GM19238 (cell line): Measurements from ENCODE around the gene ARL6IP6.

Source experiments
- DNase-seq: peaks from one replicate; pipeline ENCODE4 v3.0.0; 2011; ENCODE audit warnings: low spot score; ENCODE audit not compliant: insufficient read length

ARL6IP6 gene

DNA sequence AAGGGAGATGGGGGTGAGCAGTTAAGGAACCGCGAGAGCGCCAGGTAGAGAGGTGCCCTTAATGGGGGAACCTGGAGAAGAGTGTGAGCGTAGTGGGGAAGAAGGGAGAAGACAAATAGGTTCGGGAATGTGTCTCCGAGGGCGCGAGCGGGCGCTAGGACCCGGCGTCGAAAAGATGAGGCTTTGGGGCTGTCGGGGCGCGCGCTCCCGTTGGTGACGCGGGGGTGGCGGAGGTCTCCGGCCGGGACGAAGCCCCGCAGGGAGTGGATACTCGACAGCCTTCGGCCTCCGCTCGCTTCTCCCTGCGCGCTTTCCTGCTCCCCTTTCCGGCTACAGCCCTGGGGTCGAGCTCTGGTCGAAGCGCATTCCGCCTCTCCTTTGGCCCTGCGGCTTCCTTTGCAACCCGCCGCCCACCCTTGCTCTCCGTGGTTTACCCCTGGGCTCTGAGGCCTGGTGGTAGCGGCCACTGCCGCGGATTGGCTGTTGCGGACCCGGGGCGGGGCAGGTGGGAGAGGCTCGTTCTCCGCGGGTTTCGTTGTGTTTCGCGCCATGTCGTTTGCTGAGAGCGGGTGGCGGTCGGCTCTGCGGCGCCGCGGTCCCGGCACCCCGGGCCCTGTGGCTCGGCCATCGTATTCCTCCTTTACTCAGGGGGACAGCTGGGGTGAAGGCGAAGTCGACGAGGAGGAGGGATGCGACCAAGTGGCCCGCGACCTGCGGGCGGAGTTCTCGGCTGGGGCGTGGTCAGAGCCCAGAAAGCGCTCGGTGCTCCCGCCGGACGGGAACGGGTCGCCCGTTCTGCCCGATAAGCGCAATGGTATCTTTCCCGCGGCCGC, at the start of gene ARL6IP6:
TSS of gene ARL6IP6 (plus strand) at position 545 of the 833 bp plus-strand sequence. CDS start at position 550, 5 bp downstream.
- peak; percentile 61 for DNase-seq

- DNase-seq: no peak
Observed at GRCh38 chr2:152674334-152674733, 44.1 kb upstream of the ARL6IP6 start.

GRCh38 chr2:152676461-152676860, 42.0 kb upstream of the ARL6IP6 start:
- DNase-seq: no peak

DNA sequence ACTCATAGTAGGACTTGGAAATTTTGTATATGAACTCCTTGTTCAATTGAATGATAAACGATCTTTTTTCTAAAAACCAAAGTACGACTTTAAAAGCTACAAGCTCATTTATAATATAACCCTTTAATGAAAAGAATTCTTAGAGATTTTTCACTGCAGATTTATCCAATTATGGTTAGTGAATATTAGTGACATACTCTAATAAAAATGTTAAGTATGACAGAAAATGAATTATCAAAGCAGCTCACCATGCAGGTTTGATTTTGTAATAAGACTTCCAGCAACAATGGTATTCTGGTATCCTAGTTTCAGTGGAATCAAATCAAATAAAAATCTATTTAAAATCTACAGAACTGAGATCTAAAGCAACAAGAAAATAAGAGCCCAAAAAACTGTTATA, 39.6 kb upstream of the ARL6IP6 start:
- no peak for DNase-seq

- DNase-seq: no peak
Observed at GRCh38 chr2:152682663-152683062, 35.8 kb upstream of the ARL6IP6 start.

DNA sequence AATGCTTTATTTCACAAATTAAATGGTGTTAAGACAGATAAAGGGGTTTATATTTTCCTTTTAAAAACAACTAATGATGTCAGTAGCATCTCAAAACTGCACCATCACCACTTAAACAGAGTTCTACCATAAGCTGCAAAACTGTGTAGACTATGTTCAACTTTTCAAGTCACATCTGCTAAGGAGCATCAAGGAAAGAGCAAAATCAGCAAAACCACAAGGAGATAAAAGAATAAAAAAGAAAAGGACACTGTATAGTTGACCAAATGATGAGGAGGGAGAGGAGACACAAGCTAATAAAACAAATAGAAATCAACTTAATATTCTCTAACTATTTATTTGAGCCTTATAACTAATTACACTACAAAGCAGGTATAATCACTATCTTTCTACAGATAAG, 35.0 kb upstream of the ARL6IP6 start:
- no peak for DNase-seq

DNA sequence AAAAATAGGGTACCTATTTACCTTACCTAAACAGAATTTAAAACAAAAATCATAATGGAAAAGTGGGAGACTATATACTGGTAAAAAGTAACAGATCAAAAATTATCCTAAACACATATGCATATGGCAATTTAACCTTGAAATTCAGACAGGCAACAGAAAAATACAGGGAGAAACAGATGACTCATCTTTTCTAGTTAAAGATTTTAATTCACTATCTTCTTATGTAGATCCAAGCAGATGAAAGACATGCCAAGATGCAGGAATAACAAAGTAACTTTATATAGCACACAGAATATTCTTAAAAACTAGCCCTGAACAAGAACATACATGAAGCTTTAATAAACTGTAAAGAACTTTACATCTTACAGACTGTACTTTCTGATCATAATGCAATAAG, 32.1 kb upstream of the ARL6IP6 start:
- no peak for DNase-seq

DNA sequence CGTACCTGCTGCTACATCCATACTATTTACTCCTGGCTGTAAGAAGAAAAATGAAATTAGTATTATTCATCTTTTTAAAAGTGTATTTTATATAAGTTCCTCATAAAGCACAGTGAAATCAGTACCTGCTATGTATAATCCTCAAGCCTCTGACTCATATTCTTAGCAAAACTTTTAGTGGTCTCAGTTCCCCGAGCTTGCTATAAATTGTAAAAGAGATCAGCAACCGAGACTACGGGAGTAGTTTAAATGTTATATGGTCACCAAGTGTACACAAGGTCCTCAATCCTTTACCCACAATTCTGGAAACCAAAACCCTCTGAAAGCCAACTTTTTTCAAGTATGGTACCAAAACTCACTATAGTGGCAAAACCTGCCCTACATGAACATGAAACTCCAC, 25.4 kb upstream of the ARL6IP6 start:
- DNase-seq: peak; percentile 3

- DNase-seq: no peak
Observed at GRCh38 chr2:152694161-152694661, 24.2 kb upstream of the ARL6IP6 start.

GRCh38 chr2:152695763-152696162, 22.7 kb upstream of the ARL6IP6 start:
- DNase-seq: no peak

DNA sequence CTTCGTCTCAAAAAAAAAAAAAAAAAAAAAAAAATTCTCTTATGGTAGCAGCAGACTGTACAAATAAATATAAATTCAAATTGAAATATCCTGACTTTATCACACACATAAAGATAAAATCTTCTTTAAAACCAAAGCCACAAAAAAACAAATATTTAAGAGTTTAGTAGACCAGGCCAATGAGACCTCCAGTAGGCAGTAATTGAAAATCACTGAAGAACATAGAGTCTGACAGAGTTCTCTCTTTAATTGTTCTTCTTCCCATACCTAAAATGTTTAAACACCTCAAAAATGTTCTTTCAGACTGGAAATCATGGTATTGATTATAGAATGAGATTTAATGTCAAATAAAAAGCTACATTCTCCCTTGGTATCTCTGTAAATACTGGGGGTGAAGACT, 21.9 kb upstream of the ARL6IP6 start:
- DNase-seq: no peak

GRCh38 chr2:152701198-152701597, 17.2 kb upstream of the ARL6IP6 start:
- DNase-seq: no peak

DNA sequence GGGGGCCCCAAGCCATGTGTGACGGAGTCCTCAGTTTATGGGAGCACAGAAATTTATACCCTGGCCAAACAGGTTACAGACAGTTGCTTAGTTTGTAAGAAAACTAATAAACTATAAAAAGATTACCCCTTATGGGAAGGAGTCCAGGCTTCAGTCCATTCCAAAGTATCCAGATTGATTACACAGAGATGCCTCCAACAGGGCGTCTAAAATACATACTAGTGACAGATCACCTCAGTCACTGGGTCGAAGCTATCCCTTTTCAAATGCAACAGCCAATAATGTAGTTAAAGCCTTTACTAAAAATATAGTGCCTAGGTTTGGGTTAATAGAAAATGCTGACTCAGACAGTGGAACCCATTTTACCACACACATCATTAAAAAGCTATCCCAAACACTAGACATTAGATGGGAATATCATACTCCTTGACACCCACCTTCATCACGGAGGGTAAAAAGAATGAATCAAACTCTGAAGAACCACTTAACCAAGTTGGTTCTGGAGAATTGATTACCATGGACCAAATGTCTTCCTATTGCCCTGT, 11.9 kb upstream of the ARL6IP6 start:
- no peak for DNase-seq

GRCh38 chr2:152708742-152709141, 9.7 kb upstream of the ARL6IP6 start:
- DNase-seq: no peak

GRCh38 chr2:152710713-152711112, 7.7 kb upstream of the ARL6IP6 start:
- DNase-seq: no peak

GRCh38 chr2:152715112-152715511, 3.3 kb upstream of the ARL6IP6 start:
- no peak for DNase-seq

DNA sequence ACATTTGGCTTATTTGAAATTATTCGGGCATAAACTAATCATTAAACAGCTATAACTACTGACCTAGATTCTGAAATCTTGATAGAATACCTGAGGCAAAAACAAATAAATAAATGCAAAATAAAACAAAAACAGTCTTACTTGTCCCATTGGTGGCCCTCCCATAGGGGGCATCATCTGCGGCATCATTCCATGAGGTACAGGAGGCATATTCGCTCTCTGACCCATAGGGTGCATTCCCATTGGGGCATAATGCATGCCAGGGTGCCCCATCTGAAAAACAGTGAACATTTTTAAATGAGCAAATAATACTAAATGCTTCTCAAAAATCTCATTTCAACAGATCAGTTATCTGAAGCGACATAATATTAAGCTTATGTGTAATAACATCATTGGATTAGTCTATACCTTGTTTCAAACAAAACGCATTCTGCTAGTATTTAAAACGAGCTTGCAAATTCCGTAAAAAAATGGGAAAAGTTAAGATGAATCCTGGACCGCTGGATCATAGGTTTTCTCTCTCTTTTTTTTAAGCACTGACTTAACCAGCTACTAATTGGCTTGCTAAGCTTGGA, 2.5 kb upstream of the ARL6IP6 start:
- no peak for DNase-seq

GRCh38 chr2:152716805-152717227, 1.6 kb upstream of the ARL6IP6 start:
- DNase-seq: no peak

GRCh38 chr2:152717228-152718075, 968 bp upstream of the ARL6IP6 start, which contains the start of gene PRPF40A:
PRPF40A (minus strand) TSS chr2:152717461; CDS start chr2:152717439, 22 bp downstream.
- peak; percentile 83 for DNase-seq

- DNase-seq: peak; percentile 9
Observed at GRCh38 chr2:152718909-152719645, 657 bp downstream of the ARL6IP6 start.

DNA sequence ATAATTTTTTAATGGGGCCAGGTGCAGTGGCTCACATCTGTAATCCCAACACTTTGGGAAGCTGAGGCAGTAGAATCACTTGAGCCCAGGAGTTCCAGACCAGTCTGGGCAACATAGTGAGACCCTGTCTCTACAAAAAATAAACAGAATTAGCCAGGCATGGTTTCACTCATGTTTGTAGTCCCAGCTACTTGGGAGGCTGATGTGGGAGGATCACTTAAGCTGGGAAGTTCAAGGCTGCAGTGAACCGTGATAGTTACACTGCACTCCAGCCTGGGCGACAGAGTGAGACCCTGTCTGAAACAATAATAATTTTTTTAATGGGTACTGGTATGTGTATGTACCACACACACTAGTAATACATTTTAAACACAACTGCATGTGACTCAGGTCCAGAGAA, 2.4 kb downstream of the ARL6IP6 start:
- DNase-seq: no peak
